GM23248 (cell line): ENCODE data around the gene DUSP22. TPM values are rescaled to one million over a fixed set of nuclear protein-coding genes. Genes with fewer than 3 reads are reported as not detected.
"Not testable (repeated sequence)": the region's sequence is repeated elsewhere in the genome, so short reads cannot be mapped to it uniquely, and the experiment has no call there.

Experiments used
- DNase-seq: peaks from one replicate; pipeline ENCODE4 v3.0.0-alpha.2; 2015
- H2AFZ ChIP-seq: fragments of 200-600 bp; sonication (generic); 2 replicates; pipeline ENCODE4 v1.6.1; 2016; ENCODE audit warnings: antibody characterized with exemption
- H3F3A ChIP-seq: fragments of 200-600 bp; sonication (generic); 2 replicates; pipeline ENCODE4 v1.6.1; 2016; ENCODE audit warnings: mild to moderate bottlenecking, antibody characterized with exemption, mixed run types; ENCODE audit not compliant: insufficient read depth
- H3K27ac ChIP-seq: fragments of 200-600 bp; sonication (generic); 2 replicates; pipeline ENCODE4 v1.5.1; 2016; ENCODE audit warnings: mild to moderate bottlenecking
- H3K27me3 ChIP-seq: fragments of 200-600 bp; sonication (generic); replicated peaks from 2 replicates; pipeline ENCODE4 v1.6.1; 2016; ENCODE audit warnings: mild to moderate bottlenecking; ENCODE audit not compliant: insufficient read depth
- H3K36me3 ChIP-seq: fragments of 200-600 bp; sonication (generic); 2 replicates; pipeline ENCODE4 v1.6.1; 2016; ENCODE audit warnings: low read depth, mild to moderate bottlenecking
- H3K4me1 ChIP-seq: fragments of 200-600 bp; sonication (generic); 2 replicates; pipeline ENCODE4 v1.6.1; 2016; ENCODE audit warnings: mild to moderate bottlenecking; ENCODE audit not compliant: insufficient read depth
- H3K4me2 ChIP-seq: fragments of 200-600 bp; sonication (generic); one replicate; pipeline ENCODE4 v1.6.1; 2016; ENCODE audit warnings: mild to moderate bottlenecking; ENCODE audit not compliant: unreplicated experiment
- H3K4me3 ChIP-seq: fragments of 200-600 bp; sonication (generic); 2 replicates; pipeline ENCODE4 v1.5.1; 2016; ENCODE audit warnings: mild to moderate bottlenecking
- H3K79me2 ChIP-seq: fragments of 200-600 bp; sonication (generic); 2 replicates; pipeline ENCODE4 v1.6.1; 2016; ENCODE audit warnings: mild to moderate bottlenecking; ENCODE audit not compliant: insufficient read depth
- H3K9ac ChIP-seq: fragments of 200-600 bp; sonication (generic); 2 replicates; pipeline ENCODE4 v1.6.1; 2016; ENCODE audit warnings: mild to moderate bottlenecking
- H3K9me2 ChIP-seq: fragments of 200-600 bp; sonication (generic); 2 replicates; pipeline ENCODE4 v1.6.1; 2016; ENCODE audit warnings: mixed run types, mild to moderate bottlenecking, moderate library complexity; ENCODE audit not compliant: insufficient read depth
- H3K9me3 ChIP-seq: fragments of 200-600 bp; sonication (generic); one replicate; pipeline ENCODE4 v1.6.1; 2017; ENCODE audit warnings: low read depth
- H4K20me1 ChIP-seq: fragments of 200-600 bp; sonication (generic); 2 replicates; pipeline ENCODE4 v1.6.0; 2016; ENCODE audit not compliant: insufficient read depth
- EZH2 ChIP-seq: fragments of 200-600 bp; sonication (generic); IDR thresholded peaks from 2 replicates; pipeline ENCODE4 v1.6.1; 2018; ENCODE audit warnings: antibody characterized with exemption, mild to moderate bottlenecking; ENCODE audit not compliant: insufficient read depth, poor library complexity, severe bottlenecking
- EZH2phosphoT487 ChIP-seq: fragments of 200-600 bp; sonication (generic); IDR thresholded peaks from 2 replicates; pipeline ENCODE4 v1.6.1; 2018; ENCODE audit warnings: antibody characterized with exemption, moderate library complexity, mild to moderate bottlenecking, low read depth; ENCODE audit not compliant: insufficient read depth
- WGBS, 2 experiments: methylation state at CpG; one replicate each; pipeline ENCODE4 v1.1.6; 2015 to 2017; ENCODE audit warnings: low lambda C conversion rate in 2 of 2, low coverage in 1 of 2; ENCODE audit errors: missing lambda C conversion rate in 2 of 2; 5-methylcytosine and 5-hydroxymethylcytosine counted together
- in situ Hi-C: fragments of 300-500 bp; cut with MboI; formaldehyde crosslinking; loops from 2 replicates; pipeline ENCODE4 v1.15.0; 2020
- polyA plus RNA-seq: library from polyadenylated mRNA; unstranded; fragments of >200 nt; fragmentation: Nextera tagmentation; extraction: Ambion mirVana; gene quantifications from 2 replicates; pipeline ENCODE4 v1.2.1, GENCODE V29; 2016
- total RNA-seq: library from RNA; depleted of rRNA; stranded (reverse); fragments of >200 nt; shearing (Covaris generic); gene quantifications from 2 replicates; pipeline ENCODE4 v1.2.3, GENCODE V29; 2014

The DUSP22 gene
- total and polyA plus RNA-seq, 2 experiments from 2014 or later = 12.4 to 15.7 TPM

DNA sequence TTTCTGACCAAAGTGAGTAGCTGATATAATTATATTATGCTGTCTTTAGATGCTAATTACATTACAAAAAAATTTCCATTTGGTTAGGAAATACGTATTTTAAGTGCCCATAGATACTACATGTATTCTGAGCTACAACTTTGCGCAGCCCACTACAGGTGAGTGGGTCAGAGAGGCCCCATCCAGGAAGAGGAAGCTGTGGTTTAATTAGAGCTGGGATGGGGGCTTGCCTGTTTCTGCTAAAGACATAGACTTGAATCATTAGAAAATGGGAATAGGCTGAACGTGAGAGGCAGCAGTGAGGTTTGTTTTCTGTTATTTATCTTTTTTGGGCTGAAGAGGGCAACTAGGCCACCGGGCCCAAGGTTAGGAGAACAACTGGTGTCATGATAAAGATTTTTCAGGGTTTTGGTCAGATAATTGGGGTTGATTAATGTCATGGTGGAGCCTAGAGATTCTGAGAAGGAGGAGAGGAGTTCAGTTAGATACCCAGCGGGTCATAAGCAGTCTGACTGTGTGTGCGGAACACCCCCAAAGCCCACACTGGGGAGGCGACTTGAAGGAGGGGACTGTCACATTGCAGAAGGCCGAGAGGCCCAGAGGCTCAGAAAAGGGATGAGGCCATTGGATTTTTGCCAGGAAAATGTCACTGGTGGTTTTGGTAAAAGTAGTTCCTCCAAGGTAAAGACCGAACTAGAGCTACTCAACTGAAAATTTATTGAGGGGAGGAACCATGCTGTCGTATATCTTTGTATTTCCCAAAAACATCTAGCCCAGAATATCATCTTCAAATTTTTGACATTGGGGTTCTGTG is 84.7 kb downstream of the DUSP22 start:
- no peak for DNase-seq
- Histone ChIP-seq H3K27ac (no peak overlapping the region), H3K9me3 (no peaks in the 10 kb centered on the region), H3K36me3 (no peaks in the 10 kb centered on the region), H4K20me1 (no peaks in the 10 kb centered on the region), H3K4me3 (no peak overlapping the region), H3K79me2 (no peaks in the 10 kb centered on the region), H3K9ac (no peak overlapping the region), H3K4me1 (no peaks in the 10 kb centered on the region), H3K4me2 (no peak overlapping the region), H3F3A (no peaks in the 10 kb centered on the region), H2AFZ (no peak overlapping the region), H3K9me2 (no peaks in the 10 kb centered on the region), H3K27me3 (peaks cover 27% of the 10 kb centered on the region)
- WGBS, 2 experiments = 48 to 49% methylated on average over 10 of the region's 10 CpGs
- in situ Hi-C loops = no loop called here
- TF ChIP-seq EZH2phosphoT487 (no peak), EZH2 (no peak)

DNA sequence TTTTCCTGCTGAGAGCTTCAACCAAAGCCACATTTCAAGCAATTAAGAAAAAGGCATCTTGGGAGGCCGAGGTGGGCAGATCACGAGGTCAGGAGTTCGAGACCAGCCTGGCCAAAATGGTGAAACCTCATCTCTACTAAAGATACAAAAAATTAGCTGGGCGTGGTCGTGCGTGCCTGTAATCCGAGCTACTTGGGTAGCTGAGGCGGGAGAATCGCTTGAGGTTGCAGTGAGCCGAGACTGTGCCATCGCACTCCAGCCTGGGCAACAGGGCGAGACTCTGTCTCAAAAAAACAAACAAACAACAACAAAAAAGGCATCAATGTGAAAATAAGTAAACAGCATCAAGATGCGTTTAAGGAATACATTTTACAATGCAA is 85.3 kb downstream of the DUSP22 start:
- H3F3A ChIP-seq, in situ Hi-C loops, H3K4me2 ChIP-seq, H3K9ac ChIP-seq, H3K36me3 ChIP-seq, DNase-seq, H3K27ac ChIP-seq, H3K79me2 ChIP-seq, H3K9me2 ChIP-seq, H3K4me3 ChIP-seq, H4K20me1 ChIP-seq, H2AFZ ChIP-seq, H3K4me1 ChIP-seq, H3K9me3 ChIP-seq: not testable (repeated sequence)
- 42 to 44% methylated on average over 13 of the region's 13 CpGs for WGBS, 2 experiments
- H3K27me3 ChIP-seq = peaks cover 26% of the 10 kb centered on the region

DNA sequence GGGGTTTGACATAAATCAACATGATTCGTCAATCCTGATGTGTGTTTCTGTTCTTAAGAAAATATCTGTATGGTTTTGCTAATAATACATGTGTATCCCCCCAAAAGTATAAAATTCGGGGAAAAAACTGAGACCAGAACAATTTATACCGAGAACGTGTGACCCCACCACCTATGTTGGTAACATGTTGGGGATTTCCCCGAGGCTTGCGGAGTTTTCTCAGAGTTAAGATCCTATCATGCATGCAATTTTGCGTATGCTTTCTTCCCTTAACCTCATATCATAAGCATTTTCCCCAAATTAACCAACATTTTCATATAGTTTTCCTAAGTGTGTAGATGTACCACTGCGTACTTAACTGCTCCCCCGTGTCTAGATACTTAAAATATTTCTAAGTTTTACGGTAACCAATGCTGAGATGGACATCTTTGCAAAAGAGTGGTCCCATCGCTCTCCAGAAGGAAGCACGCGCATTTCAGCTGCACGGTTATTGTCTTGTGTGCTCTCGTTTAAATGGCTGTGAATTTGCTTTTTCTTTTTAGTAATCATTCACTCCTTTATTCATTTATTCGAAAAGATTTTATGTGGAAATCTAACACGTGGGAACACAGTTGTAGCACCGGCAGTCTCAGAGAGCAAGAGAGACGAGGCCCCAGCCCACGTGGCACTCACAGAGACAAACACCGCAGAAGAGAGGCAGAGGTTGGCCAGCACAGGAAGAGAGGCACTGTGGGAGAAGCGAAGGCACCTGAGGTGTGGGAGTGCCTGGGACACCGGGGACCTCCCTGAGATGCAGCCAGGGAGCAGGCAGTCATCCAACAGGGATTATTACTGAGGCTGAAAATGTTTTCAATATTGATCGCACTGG is 86.0 kb downstream of the DUSP22 start:
- Histone ChIP-seq H3K27me3 (peaks cover 20% of the 10 kb centered on the region), H4K20me1 (no peaks in the 10 kb centered on the region), H2AFZ (no peak overlapping the region), H3K9ac (no peak overlapping the region), H3K4me2 (no peak overlapping the region), H3K79me2 (no peaks in the 10 kb centered on the region), H3K9me2 (no peaks in the 10 kb centered on the region), H3K4me3 (no peak overlapping the region), H3K9me3 (no peaks in the 10 kb centered on the region), H3K4me1 (no peaks in the 10 kb centered on the region), H3K27ac (no peak overlapping the region), H3F3A (no peaks in the 10 kb centered on the region), H3K36me3 (no peaks in the 10 kb centered on the region)
- in situ Hi-C loops = no loop called here
- DNase-seq = no peak
- TF ChIP-seq EZH2 (no peak), EZH2phosphoT487 (no peak)
- 60 to 61% methylated on average over 24 of the region's 24 CpGs for WGBS, 2 experiments

DNA sequence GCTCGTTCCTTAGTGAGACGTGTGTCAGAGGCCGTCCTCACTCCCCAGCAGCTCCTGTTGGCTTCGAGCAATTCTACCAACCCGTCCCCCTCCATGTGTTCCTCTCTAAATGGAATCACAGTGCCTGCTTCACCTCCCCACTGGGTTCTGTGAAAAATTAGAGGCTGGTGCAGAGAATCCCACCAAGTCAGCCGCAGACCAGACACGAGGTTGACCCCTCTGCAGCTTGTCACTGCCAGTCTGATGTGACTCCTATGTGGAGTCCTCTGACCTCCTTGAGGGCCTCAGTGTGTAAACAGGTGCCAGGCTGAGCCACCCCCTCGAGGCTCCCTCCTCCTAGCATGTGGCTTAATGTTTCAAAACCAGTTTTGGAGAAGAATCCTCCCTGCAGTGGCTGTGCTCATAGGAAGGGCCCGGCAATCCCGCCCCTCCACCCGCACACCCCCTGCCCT is 86.7 kb downstream of the DUSP22 start:
- H3K9me3 ChIP-seq = no peaks in the 10 kb centered on the region
- no peak overlapping the region for H2AFZ ChIP-seq
- H3K27ac ChIP-seq = no peak overlapping the region
- no peak overlapping the region for H3K4me3 ChIP-seq
- TF ChIP-seq EZH2 = no peak
- no peak for TF ChIP-seq EZH2phosphoT487
- no peak for DNase-seq
- in situ Hi-C loops = no loop called here
- H4K20me1 ChIP-seq = no peaks in the 10 kb centered on the region
- no peak overlapping the region for H3K4me2 ChIP-seq
- no peaks in the 10 kb centered on the region for H3K4me1 ChIP-seq
- H3K9me2 ChIP-seq = no peaks in the 10 kb centered on the region
- peaks cover 16% of the 10 kb centered on the region for H3K27me3 ChIP-seq
- H3K9ac ChIP-seq = no peak overlapping the region
- 49 to 52% methylated on average over 11 of the region's 11 CpGs for WGBS, 2 experiments
- no peaks in the 10 kb centered on the region for H3F3A ChIP-seq
- H3K79me2 ChIP-seq = no peaks in the 10 kb centered on the region
- H3K36me3 ChIP-seq = no peaks in the 10 kb centered on the region
